SK-N-SH (cell line): ENCODE measurements around the gene COL17A1. TPM values are rescaled to one million over a fixed set of nuclear protein-coding genes. Genes with fewer than 3 reads are reported as not detected.

Experiments used
- CTCF ChIA-PET: fragments of 300-600, 350-600 bp; formaldehyde crosslinking; extraction: SDS; loops from one replicate; lab custom pipeline; 2021; lab: Yijun Ruan, JAX
- POLR2A ChIA-PET: fragments of 350-600 bp; sonication (Branson Sonifier 250); formaldehyde crosslinking; extraction: SDS; loops from one replicate; lab custom pipeline; 2020; ENCODE audit warnings: antibody characterized with exemption, inconsistent platforms; lab: Yijun Ruan, JAX
- DNase-seq: peaks from one replicate; pipeline ENCODE4 v3.0.0; 2012
- H2AFZ ChIP-seq: fragments of 200-600 bp; sonication (generic); 2 replicates; pipeline ENCODE4 v1.8.1; 2016; ENCODE audit warnings: antibody characterized with exemption, mild to moderate bottlenecking, low read depth
- H3F3A ChIP-seq: fragments of 200-600 bp; sonication (generic); replicated peaks from 2 replicates; pipeline ENCODE3; 2016; ENCODE audit warnings: antibody characterized with exemption, mild to moderate bottlenecking; ENCODE audit not compliant: insufficient read depth
- H3K27ac ChIP-seq, 2 experiments: fragments of 200-500 bp in 1 of 2; fragments of 200-600 bp in 1 of 2; sonication (Bioruptor generic) in 1 of 2; sonication (generic), shearing (Covaris generic) in 1 of 2; 2 replicates each; pipeline versions ENCODE4 v1.5.1 to v1.6.1; 2014 to 2016; ENCODE audit warnings: low read depth in 2 of 2, inconsistent platforms in 1 of 2, low read length in 1 of 2, mild to moderate bottlenecking in 1 of 2, mixed read lengths in 1 of 2
- H3K27me3 ChIP-seq: fragments of 200-600 bp; sonication (generic), shearing (Covaris generic); 2 replicates; pipeline ENCODE4 v1.6.1; 2016; ENCODE audit warnings: mixed run types; ENCODE audit not compliant: insufficient read depth
- H3K36me3 ChIP-seq, 2 experiments: fragments of 200-500 bp in 1 of 2; fragments of 200-600 bp in 1 of 2; sonication (Bioruptor generic) in 1 of 2; sonication (generic) in 1 of 2; replicated peaks in 1 of 2; 2 replicates each; pipeline versions ENCODE3 to v1.5.1; 2014 to 2016; ENCODE audit warnings: low read length in 1 of 2, mild to moderate bottlenecking in 1 of 2; ENCODE audit not compliant: insufficient read depth in 2 of 2, control insufficient read depth in 1 of 2
- H3K4me1 ChIP-seq, 2 experiments: fragments of 200-500 bp in 1 of 2; fragments of 200-600 bp in 1 of 2; sonication (Bioruptor generic) in 1 of 2; sonication (generic), shearing (Covaris generic) in 1 of 2; 2 replicates each; pipeline versions ENCODE4 v1.5.1 to v1.6.1; 2014 to 2016; ENCODE audit warnings: low read depth in 1 of 2, low read length in 1 of 2, mixed run types in 1 of 2; ENCODE audit not compliant: insufficient read depth in 2 of 2, control insufficient read depth in 1 of 2
- H3K4me2 ChIP-seq: fragments of 200-600 bp; sonication (generic), shearing (Covaris generic); 2 replicates; pipeline ENCODE4 v1.6.1; 2017; ENCODE audit warnings: mixed run types
- H3K4me3 ChIP-seq, 2 experiments: fragments of 200-500 bp in 1 of 2; fragments of 200-600 bp in 1 of 2; sonication (Bioruptor generic) in 1 of 2; sonication (generic), shearing (Covaris generic) in 1 of 2; 2 replicates each; pipeline versions ENCODE4 v1.5.1 to v1.8.1; 2014 to 2016; ENCODE audit warnings: low read depth in 2 of 2, inconsistent platforms in 1 of 2, low read length in 1 of 2, mild to moderate bottlenecking in 1 of 2, mixed read lengths in 1 of 2, moderate library complexity in 1 of 2
- H3K79me2 ChIP-seq: fragments of 200-600 bp; sonication (generic); 2 replicates; pipeline ENCODE4 v1.8.1; 2017; ENCODE audit warnings: mild to moderate bottlenecking; ENCODE audit not compliant: insufficient read depth
- H3K9ac ChIP-seq: fragments of 200-600 bp; sonication (generic); 2 replicates; pipeline ENCODE4 v1.6.1; 2017; ENCODE audit warnings: mixed run types
- H3K9me2 ChIP-seq: fragments of 200-600 bp; sonication (generic); 2 replicates; pipeline ENCODE4 v1.6.1; 2017; ENCODE audit warnings: mixed run types
- H3K9me3 ChIP-seq: fragments of 200-600 bp; sonication (generic); 2 replicates; pipeline ENCODE4 v1.6.1; 2017; ENCODE audit warnings: mixed run types, mild to moderate bottlenecking, moderate library complexity
- H4K20me1 ChIP-seq: fragments of 200-600 bp; sonication (generic); 2 replicates; pipeline ENCODE4 v1.6.1; 2017; ENCODE audit warnings: mild to moderate bottlenecking, mixed run types; ENCODE audit not compliant: insufficient read depth
- ELF1 ChIP-seq: IDR thresholded peaks from 2 replicates; pipeline ENCODE4 v1.4.0; 2012
- FOSL2 ChIP-seq: IDR thresholded peaks from 2 replicates; pipeline ENCODE4 v1.4.0; 2012; ENCODE audit warnings: low read depth, mild to moderate bottlenecking, moderate library complexity, borderline replicate concordance
- FOXJ3 ChIP-seq: sonication (generic); formaldehyde crosslinking; IDR thresholded peaks from 2 replicates; pipeline ENCODE4 v1.5.1; 2020; ENCODE audit warnings: mild to moderate bottlenecking, missing genetic modification reagents
- FOXM1 ChIP-seq: IDR thresholded peaks from 2 replicates; pipeline ENCODE4 v1.4.0; 2012; ENCODE audit warnings: low read depth, mild to moderate bottlenecking
- GATA2 ChIP-seq: sonication (generic); formaldehyde crosslinking; IDR thresholded peaks from 2 replicates; pipeline ENCODE4 v1.5.0; 2020; ENCODE audit warnings: mild to moderate bottlenecking, missing genetic modification reagents
- IRF3 ChIP-seq: fragments of 150-350 bp; IDR thresholded peaks from 2 replicates; pipeline ENCODE4 v1.6.1; 2016; ENCODE audit warnings: mild to moderate bottlenecking, low read depth, low read length
- MAX ChIP-seq: IDR thresholded peaks from 2 replicates; pipeline ENCODE4 v1.4.0; 2012; ENCODE audit warnings: low read depth
- MXI1 ChIP-seq: IDR thresholded peaks from 2 replicates; pipeline ENCODE4 v1.6.1; 2012; ENCODE audit warnings: mild to moderate bottlenecking, low read depth, low read length, improper control_type of control experiment
- NRF1 ChIP-seq: IDR thresholded peaks from 2 replicates; pipeline ENCODE4 v1.6.1; 2012; ENCODE audit warnings: low read depth, mild to moderate bottlenecking, low read length
- PBX3 ChIP-seq: IDR thresholded peaks from 2 replicates; pipeline ENCODE4; 2012
- RAD21 ChIP-seq: IDR thresholded peaks from 2 replicates; pipeline ENCODE4 v1.6.1; 2012; ENCODE audit warnings: mild to moderate bottlenecking, low read length
- RFX5 ChIP-seq: IDR thresholded peaks from 2 replicates; pipeline ENCODE4 v1.6.1; 2012; ENCODE audit warnings: mild to moderate bottlenecking, improper control_type of control experiment, low read length
- RXRA ChIP-seq: IDR thresholded peaks from 2 replicates; pipeline ENCODE4 v1.4.0; 2012; ENCODE audit warnings: low read depth, mild to moderate bottlenecking, borderline replicate concordance
- SIN3A ChIP-seq: IDR thresholded peaks from 2 replicates; pipeline ENCODE4 v1.6.1; 2012; ENCODE audit warnings: low read depth, mild to moderate bottlenecking, low read length, moderate library complexity, borderline replicate concordance
- SMC3 ChIP-seq: IDR thresholded peaks from 2 replicates; pipeline ENCODE4 v1.6.1; 2012; ENCODE audit warnings: low read depth, low read length, improper control_type of control experiment
- USF1 ChIP-seq: IDR thresholded peaks from 2 replicates; pipeline ENCODE4 v1.4.0; 2012; ENCODE audit warnings: low read depth, borderline replicate concordance
- YY1 ChIP-seq: IDR thresholded peaks from 2 replicates; pipeline ENCODE4 v1.4.0; 2012; ENCODE audit warnings: low read depth, mild to moderate bottlenecking
- WGBS: methylation state at CpG from one replicate; pipeline ENCODE4 v1.1.6; 2017; ENCODE audit warnings: low lambda C conversion rate; 5-methylcytosine and 5-hydroxymethylcytosine counted together
- polyA plus RNA-seq, 3 experiments: library from polyadenylated mRNA; depleted of rRNA; stranded (reverse); fragments of >200 nt; gene quantifications; 2 replicates each; pipeline ENCODE4 v1.2.3, GENCODE V29; 2012

The COL17A1 gene
- polyA plus RNA-seq, 1 of the 3 experiments (the other 2 are of a cell fraction) = 0.12 TPM

GRCh38 chr10:104072786-104073185, 12.9 kb downstream of the COL17A1 start:
- Histone ChIP-seq H3F3A (no peaks in the 10 kb centered on the region), H3K9me3 (no peaks in the 10 kb centered on the region), H3K4me3 (no peak overlapping the region), H4K20me1 (no peaks in the 10 kb centered on the region), H3K4me1 (peaks cover 0 to 9% of the 10 kb centered on the region in 2 experiments; a peak in 1 of 4 replicates), H3K27me3 (no peaks in the 10 kb centered on the region), H3K27ac (no peak overlapping the region), H3K79me2 (no peaks in the 10 kb centered on the region), H3K36me3 (no peaks in the 10 kb centered on the region), H3K4me2 (no peak overlapping the region), H3K9me2 (no peaks in the 10 kb centered on the region), H2AFZ (no peak overlapping the region), H3K9ac (no peak overlapping the region)
- ChIA-PET CTCF (interaction anchor here (0.9 to 2.2 kb wide), 5 partner anchors 9 to 154 kb away, joined by 3 to 9 read pairs (median 3); no protein-coding TSS in a partner anchor), POLR2A (no interaction called here)
- DNase-seq = no peak
- peak; percentile 41; the same call in 1 of the 2 replicates for TF ChIP-seq GATA2
- TF ChIP-seq ELF1 = no peak
- WGBS = 50% methylated on average over 5 of the region's 5 CpGs

GRCh38 chr10:104069613-104070012, 16.1 kb downstream of the COL17A1 start:
- no peaks in the 10 kb centered on the region for H3K9me2 ChIP-seq
- H4K20me1 ChIP-seq = no peaks in the 10 kb centered on the region
- H2AFZ ChIP-seq = no peak overlapping the region
- no peaks in the 10 kb centered on the region for H3K27me3 ChIP-seq
- H3K4me3 ChIP-seq = no peak overlapping the region
- H3F3A ChIP-seq = no peaks in the 10 kb centered on the region
- no peak overlapping the region for H3K4me2 ChIP-seq
- no peaks in the 10 kb centered on the region for H3K9me3 ChIP-seq
- no peak overlapping the region for H3K27ac ChIP-seq
- CTCF ChIA-PET = interaction anchor here (0.8 to 1.6 kb wide), 4 partner anchors 13 to 143 kb away, joined by 3 to 4 read pairs (median 3); no protein-coding TSS in a partner anchor
- no peak overlapping the region for H3K9ac ChIP-seq
- no peaks in the 10 kb centered on the region for H3K36me3 ChIP-seq
- 70% methylated on average over 6 of the region's 6 CpGs for WGBS
- DNase-seq = no peak
- no peaks in the 10 kb centered on the region for H3K79me2 ChIP-seq
- TF ChIP-seq MAX (no peak), SIN3A (no peak), SMC3 (no peak), ELF1 (no peak), IRF3 (no peak), NRF1 (no peak), MXI1 (no peak), PBX3 (no peak)
- peaks cover 0 to 11% of the 10 kb centered on the region in 2 experiments; a peak in 1 of 4 replicates for H3K4me1 ChIP-seq
- POLR2A ChIA-PET = no interaction called here

GRCh38 chr10:104067525-104067924, 18.2 kb downstream of the COL17A1 start:
- peaks cover 0 to 8% of the 10 kb centered on the region in 2 experiments; a peak in 1 of 4 replicates for H3K4me1 ChIP-seq
- H3K4me2 ChIP-seq = no peak overlapping the region
- no peak for TF ChIP-seq USF1
- TF ChIP-seq FOXJ3 = no peak
- no peak for TF ChIP-seq PBX3
- no peak for TF ChIP-seq RAD21
- no peak for TF ChIP-seq FOXM1
- TF ChIP-seq RXRA = no peak
- no peak for TF ChIP-seq YY1
- TF ChIP-seq FOSL2 = no peak
- no peak for TF ChIP-seq RFX5
- no peak for TF ChIP-seq SIN3A
- TF ChIP-seq GATA2 = no peak
- TF ChIP-seq, all 33 proteins: peak for 0
- DNase-seq = no peak
- Histone ChIP-seq H3K9me2 (no peaks in the 10 kb centered on the region), H3K9ac (no peak overlapping the region), H3K79me2 (no peaks in the 10 kb centered on the region), H3K9me3 (no peaks in the 10 kb centered on the region), H3F3A (no peaks in the 10 kb centered on the region), H3K4me3 (no peak overlapping the region), H4K20me1 (no peaks in the 10 kb centered on the region), H3K36me3 (no peaks in the 10 kb centered on the region), H3K27me3 (no peaks in the 10 kb centered on the region), H2AFZ (no peak overlapping the region), H3K27ac (no peak overlapping the region)
- ChIA-PET CTCF (no interaction called here), POLR2A (no interaction called here)
- 88% methylated on average over 12 of the region's 12 CpGs for WGBS
